GM23338 (cell line): ENCODE data around the gene HMG20B. TPM values are rescaled to one million over a fixed set of nuclear protein-coding genes. Genes with fewer than 3 reads are reported as not detected.
"Not testable (repeated sequence)": the region's sequence is repeated elsewhere in the genome, so short reads cannot be mapped to it uniquely, and the experiment has no call there.

ENCODE experiments used
- ATAC-seq: fragments of 200-7000 bp; cut with Tn5 transposase; 3 replicates; pipeline ENCODE4 v1.9.1; 2020
- DNase-seq: peaks from one replicate; pipeline ENCODE4 v3.0.0-alpha.2; 2015; ENCODE audit warnings: low spot score
- H2AFZ ChIP-seq: fragments of 200-600 bp; sonication (generic); 2 replicates; pipeline ENCODE4 v1.8.0; 2016; ENCODE audit warnings: antibody characterized with exemption, mild to moderate bottlenecking, moderate library complexity
- H3F3A ChIP-seq: fragments of 200-600 bp; sonication (generic); replicated peaks from 2 replicates; pipeline ENCODE4 v1.8.0; 2017; ENCODE audit warnings: antibody characterized with exemption, mixed run types, low read depth
- H3K27ac ChIP-seq: fragments of 200-600 bp; sonication (generic); 2 replicates; pipeline ENCODE4 v1.6.1; 2016; ENCODE audit warnings: low read depth
- H3K27me3 ChIP-seq: fragments of 200-600 bp; sonication (generic); 2 replicates; pipeline ENCODE4 v1.8.0; 2016; ENCODE audit warnings: mild to moderate bottlenecking, mixed run types, moderate library complexity; ENCODE audit not compliant: insufficient read depth
- H3K36me3 ChIP-seq: fragments of 200-600 bp; sonication (generic); 2 replicates; pipeline ENCODE4 v1.8.0; 2016; ENCODE audit warnings: mild to moderate bottlenecking; ENCODE audit not compliant: insufficient read depth
- H3K4me1 ChIP-seq: fragments of 200-600 bp; sonication (generic); 2 replicates; pipeline ENCODE4 v1.8.0; 2016; ENCODE audit warnings: mild to moderate bottlenecking, moderate library complexity; ENCODE audit not compliant: insufficient read depth
- H3K4me2 ChIP-seq: fragments of 200-600 bp; sonication (generic); 2 replicates; pipeline ENCODE4 v1.7.1; 2017; ENCODE audit warnings: mixed run types
- H3K4me3 ChIP-seq: fragments of 200-600 bp; sonication (generic); 2 replicates; pipeline ENCODE4 v1.6.1; 2016; ENCODE audit warnings: mixed run types
- H3K79me2 ChIP-seq: fragments of 200-600 bp; sonication (generic); replicated peaks from 2 replicates; pipeline ENCODE4 v1.8.0; 2017; ENCODE audit warnings: mild to moderate bottlenecking; ENCODE audit not compliant: insufficient read depth
- H3K9me2 ChIP-seq: fragments of 200-600 bp; sonication (generic); 2 replicates; pipeline ENCODE4 v1.8.0; 2017; ENCODE audit not compliant: insufficient read depth
- H4K20me1 ChIP-seq: fragments of 200-600 bp; sonication (generic); replicated peaks from 2 replicates; pipeline ENCODE4 v1.8.0; 2017; ENCODE audit warnings: mild to moderate bottlenecking; ENCODE audit not compliant: insufficient read depth
- H3K27ac Mint-ChIP-seq: 2 replicates; pipeline ENCODE4 v1.8.0; 2020; ENCODE audit warnings: inconsistent platforms, mild to moderate bottlenecking, moderate library complexity, mixed read lengths
- H3K27me3 Mint-ChIP-seq: 3 replicates; pipeline ENCODE4 v1.8.0; 2022; ENCODE audit warnings: low read depth, mild to moderate bottlenecking, moderate library complexity, mixed read lengths, inconsistent platforms; ENCODE audit not compliant: insufficient read depth, poor library complexity
- H3K36me3 Mint-ChIP-seq: 3 replicates; pipeline ENCODE4 v1.8.0; 2021; ENCODE audit warnings: low read depth, mild to moderate bottlenecking, inconsistent platforms, moderate library complexity, mixed read lengths
- H3K4me1 Mint-ChIP-seq: 3 replicates; pipeline ENCODE4 v1.8.0; 2020; ENCODE audit warnings: mild to moderate bottlenecking, inconsistent platforms, mixed read lengths
- H3K4me3 Mint-ChIP-seq: 3 replicates; pipeline ENCODE4 v1.8.0; 2021; ENCODE audit warnings: moderate library complexity, mild to moderate bottlenecking, inconsistent platforms, mixed read lengths
- H3K9me3 Mint-ChIP-seq: 3 replicates; pipeline ENCODE4 v1.8.0; 2020; ENCODE audit warnings: moderate library complexity, mild to moderate bottlenecking, inconsistent platforms, mixed read lengths
- ETS1 ChIP-seq: IDR thresholded peaks from 2 replicates; pipeline ENCODE4 v1.6.1; 2016; ENCODE audit warnings: antibody characterized with exemption
- EZH2 ChIP-seq: fragments of 200-600 bp; sonication (generic); IDR thresholded peaks from one replicate; pipeline ENCODE4 v1.8.0; 2017; ENCODE audit warnings: antibody characterized with exemption, mild to moderate bottlenecking, low read depth; ENCODE audit not compliant: unreplicated experiment
- EZH2phosphoT487 ChIP-seq: fragments of 200-600 bp; sonication (generic); IDR thresholded peaks from one replicate; pipeline ENCODE4 v1.8.1; 2018; ENCODE audit warnings: antibody characterized with exemption; ENCODE audit not compliant: unreplicated experiment
- POLR2AphosphoS5 ChIP-seq: IDR thresholded peaks from 2 replicates; pipeline ENCODE4 v1.6.1; 2016; ENCODE audit warnings: antibody characterized with exemption, low read depth
- ZNF114 ChIP-seq: fragments of 250-450 bp; sonication (Bioruptor Pico); IDR thresholded peaks from 2 replicates; pipeline ENCODE4 v1.5.0; 2020; ENCODE audit warnings: mild to moderate bottlenecking, moderate library complexity
- ZNF462 ChIP-seq: fragments of 250-450 bp; sonication (Bioruptor Pico); IDR thresholded peaks from 2 replicates; pipeline ENCODE4 v1.5.0; 2020; ENCODE audit warnings: mild to moderate bottlenecking, moderate library complexity
- polyA plus RNA-seq: library from polyadenylated mRNA; unstranded; fragments of >200 nt; fragmentation: Nextera tagmentation; extraction: Ambion mirVana; gene quantifications from 2 replicates; pipeline ENCODE4 v1.2.1, GENCODE V29; 2016
- total RNA-seq: library from RNA; depleted of rRNA; stranded (reverse); fragments of >200 nt; shearing (Covaris generic); gene quantifications from 2 replicates; pipeline ENCODE4 v1.2.3, GENCODE V29; 2014

Gene HMG20B
- total and polyA plus RNA-seq, 2 experiments from 2014 or later = 74.1 to 130 TPM

GRCh38 chr19:3580156-3580934 lies 7.6 kb downstream of the HMG20B start (continued):
- no peak for TF ChIP-seq ZNF462
- no peak for TF ChIP-seq ZNF114 (CRISPR knock-in tag)
- no peak for TF ChIP-seq EZH2
- no peak for TF ChIP-seq POLR2AphosphoS5
- TF ChIP-seq ETS1 = no peak
- no peak for TF ChIP-seq EZH2phosphoT487

- H2AFZ ChIP-seq, H3K4me3 ChIP-seq, ATAC-seq, H4K20me1 ChIP-seq, H3K4me1 Mint-ChIP-seq, H3K36me3 ChIP-seq, H3K27ac Mint-ChIP-seq, H3K79me2 ChIP-seq, H3F3A ChIP-seq, H3K9me3 Mint-ChIP-seq, H3K4me3 Mint-ChIP-seq, DNase-seq, H3K4me2 ChIP-seq, H3K4me1 ChIP-seq, H3K27ac ChIP-seq, H3K9me2 ChIP-seq, H3K36me3 Mint-ChIP-seq: not testable (repeated sequence)
- peaks cover 31% of the 10 kb centered on the region for H3K27me3 Mint-ChIP-seq
- H3K27me3 ChIP-seq = peaks cover 45% of the 10 kb centered on the region
These were observed 9.0 kb downstream of the HMG20B start for GRCh38 chr19:3581792-3582191.

- H3K36me3 ChIP-seq, DNase-seq, H2AFZ ChIP-seq, H4K20me1 ChIP-seq, H3K79me2 ChIP-seq, H3F3A ChIP-seq, H3K4me1 ChIP-seq, H3K4me3 ChIP-seq, H3K9me2 ChIP-seq, H3K4me2 ChIP-seq, H3K4me1 Mint-ChIP-seq, H3K9me3 Mint-ChIP-seq, H3K4me3 Mint-ChIP-seq, ATAC-seq, H3K27ac Mint-ChIP-seq, H3K36me3 Mint-ChIP-seq, H3K27ac ChIP-seq: not testable (repeated sequence)
- H3K27me3 ChIP-seq = peaks cover 45% of the 10 kb centered on the region
- H3K27me3 Mint-ChIP-seq = peaks cover 24% of the 10 kb centered on the region
These were observed 11.5 kb downstream of the HMG20B start for GRCh38 chr19:3584036-3584802.
